Psoas muscle (tissue), 8 donors: ENCODE results near the gene ITGA3. TPM values are rescaled to one million over a fixed set of nuclear protein-coding genes. Genes with fewer than 3 reads are reported as not detected.

Experiments used
- ATAC-seq, 4 donors: fragments of 200-7000 bp; cut with Tn5 transposase; one replicate each; pipeline ENCODE4 v1.9.1; 2020; ENCODE audit warnings: moderate library complexity in 3 of 4, mild to moderate bottlenecking in 2 of 4
- DNase-seq, 2 donors: peaks; one replicate each; pipeline ENCODE4 v3.0.0-alpha.2; 2020
- H3K27ac ChIP-seq: fragments of 200-600 bp; one replicate; pipeline ENCODE4 v1.8.0; 2022
- H3K27me3 ChIP-seq, 3 donors: fragments of 200-600 bp in 1 of 3; one replicate each; pipeline versions ENCODE4 v1.6.1 to v1.8.0; 2013 to 2022; ENCODE audit warnings: low read length in 2 of 3, mild to moderate bottlenecking in 2 of 3, moderate library complexity in 1 of 3; ENCODE audit not compliant: insufficient read depth in 3 of 3
- H3K36me3 ChIP-seq, 2 donors: fragments of 200-600 bp in 1 of 2; one replicate each; pipeline versions ENCODE4 v1.6.1 to v1.8.0; 2013 to 2022; ENCODE audit warnings: low read depth in 1 of 2, mild to moderate bottlenecking in 1 of 2, moderate library complexity in 1 of 2; ENCODE audit not compliant: insufficient read depth in 1 of 2
- H3K4me1 ChIP-seq: fragments of 200-600 bp; one replicate; pipeline ENCODE4 v1.8.0; 2022
- H3K4me3 ChIP-seq: fragments of 200-600 bp; one replicate; pipeline ENCODE4 v1.8.0; 2022; ENCODE audit warnings: mild to moderate bottlenecking
- H3K9me3 ChIP-seq: fragments of 200-600 bp; one replicate; pipeline ENCODE4 v1.8.0; 2022
- WGBS, 3 donors: extraction: QIAGEN DNeasy Blood & Tissue Kit; methylation state at CpG; one replicate each; pipeline versions ENCODE4 v1.1.6 to v1.1.7; 2013; 5-methylcytosine and 5-hydroxymethylcytosine counted together
- intact Hi-C, 2 donors: fragments of 100-400 bp; cut with DNase I; formaldehyde crosslinking; loops; one replicate each; pipeline versions ENCODE4 v1.11.0 to v1.14.2; 2022
- polyA plus RNA-seq, 3 donors: library from polyadenylated mRNA; stranded (reverse); fragments of 200-250 nt; gene quantifications; one replicate each; pipeline ENCODE4 v1.2.3, GENCODE V29; 2013
- total RNA-seq, 4 donors: library from RNA; stranded (reverse); fragmentation: NEBNext Ultra II Directional in 2 of 4; extraction: Animal tissue kit (Norgen Biotek cat#: 25700) in 2 of 4; gene quantifications; one replicate each; pipeline versions ENCODE4 v1.2.1 to v1.2.4, GENCODE V29; 2021 to 2023
- TF ChIP-seq, protein P1 (sequence below): fragments of 200-600 bp; IDR thresholded peaks from one replicate; pipeline ENCODE4 v1.8.0; 2022; ENCODE audit warnings: antibody characterized with exemption
- donor health status: healthy with polysubstance abuse.
- donor health status: DM: no; HTN: no; CAD: no; lungs with moderate emphysema.
- donor health status: Bipolar disorder and iron deficiency.
- donor health status: healthy.
- donor health status: DM: yes; HTN: yes; CAD: no.
- donor health status: DM: no; HTN: no; CAD: no.
- donor health status: DM: no; HTN: no; CAD: no.
- donor health status: DM: yes; HTN: yes; CAD: no.

The ITGA3 gene
- total and polyA plus RNA-seq, 7 donors: 4.9 to 21.9 (median 10.9) TPM

- intact Hi-C loops: no loop called here
Observed at GRCh38 chr17:50048146-50048720, 7.7 kb upstream of the ITGA3 start.

DNA sequence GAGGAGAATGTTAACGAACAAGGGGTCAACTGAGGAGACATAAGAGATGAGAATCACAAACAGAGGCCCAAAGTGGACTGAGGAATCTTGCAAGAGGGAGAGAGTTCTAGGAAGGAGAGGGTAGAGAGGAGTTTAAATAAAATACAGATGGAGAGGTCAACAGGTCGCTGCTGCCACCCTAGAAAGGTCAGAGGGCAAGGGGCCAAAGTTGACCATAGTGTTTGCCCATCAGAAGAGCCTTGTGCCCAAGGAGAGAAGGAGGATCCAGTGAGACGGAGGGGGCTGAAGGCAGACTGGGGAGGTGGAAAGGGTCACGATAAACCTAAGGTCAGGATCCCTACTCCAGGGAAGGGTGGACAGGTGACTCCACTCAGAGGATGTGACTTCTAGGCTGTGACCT, 6.9 kb upstream of the ITGA3 start:
- Histone ChIP-seq H3K27me3 (no peaks in the 10 kb centered on the region), H3K9me3 (no peaks in the 10 kb centered on the region), H3K36me3 (no peaks in the 10 kb centered on the region), H3K4me3 (no peak overlapping the region), H3K27ac (no peak overlapping the region), H3K4me1 (peaks cover 12% of the 10 kb centered on the region)
- intact Hi-C loops: no loop called here
- TF ChIP-seq, protein P1, sequence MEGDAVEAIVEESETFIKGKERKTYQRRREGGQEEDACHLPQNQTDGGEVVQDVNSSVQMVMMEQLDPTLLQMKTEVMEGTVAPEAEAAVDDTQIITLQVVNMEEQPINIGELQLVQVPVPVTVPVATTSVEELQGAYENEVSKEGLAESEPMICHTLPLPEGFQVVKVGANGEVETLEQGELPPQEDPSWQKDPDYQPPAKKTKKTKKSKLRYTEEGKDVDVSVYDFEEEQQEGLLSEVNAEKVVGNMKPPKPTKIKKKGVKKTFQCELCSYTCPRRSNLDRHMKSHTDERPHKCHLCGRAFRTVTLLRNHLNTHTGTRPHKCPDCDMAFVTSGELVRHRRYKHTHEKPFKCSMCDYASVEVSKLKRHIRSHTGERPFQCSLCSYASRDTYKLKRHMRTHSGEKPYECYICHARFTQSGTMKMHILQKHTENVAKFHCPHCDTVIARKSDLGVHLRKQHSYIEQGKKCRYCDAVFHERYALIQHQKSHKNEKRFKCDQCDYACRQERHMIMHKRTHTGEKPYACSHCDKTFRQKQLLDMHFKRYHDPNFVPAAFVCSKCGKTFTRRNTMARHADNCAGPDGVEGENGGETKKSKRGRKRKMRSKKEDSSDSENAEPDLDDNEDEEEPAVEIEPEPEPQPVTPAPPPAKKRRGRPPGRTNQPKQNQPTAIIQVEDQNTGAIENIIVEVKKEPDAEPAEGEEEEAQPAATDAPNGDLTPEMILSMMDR: no peak
- 70 to 77% (median 74%) methylated on average over 4 of the region's 4 CpGs for WGBS, 3 donors
- no peak for ATAC-seq
- peak in 1 of 2 donors; percentile 0 for DNase-seq

More at GRCh38 chr17:50048146-50048720, 7.7 kb upstream of the ITGA3 start:
- no peaks in the 10 kb centered on the region for H3K27me3 ChIP-seq
- 92 to 93% (median 93%) methylated on average over 17 of the region's 17 CpGs for WGBS, 3 donors
- H3K36me3 ChIP-seq: no peaks in the 10 kb centered on the region
- no peak overlapping the region for H3K27ac ChIP-seq
- ATAC-seq (no peak), DNase-seq (peak in 1 of 2 donors; percentile 31)
- H3K4me1 ChIP-seq: peaks cover 18% of the 10 kb centered on the region
- TF ChIP-seq, protein P1: no peak
- H3K4me3 ChIP-seq: no peak overlapping the region
- H3K9me3 ChIP-seq: no peaks in the 10 kb centered on the region

GRCh38 chr17:50049636-50050035, 6.3 kb upstream of the ITGA3 start:
- intact Hi-C loops: no loop called here
- Histone ChIP-seq H3K27ac (no peak overlapping the region), H3K4me1 (peaks cover 8% of the 10 kb centered on the region), H3K4me3 (no peak overlapping the region), H3K27me3 (no peaks in the 10 kb centered on the region), H3K9me3 (no peaks in the 10 kb centered on the region), H3K36me3 (no peaks in the 10 kb centered on the region)
- TF ChIP-seq, protein P1: no peak
- 56 to 76% (median 63%) methylated on average over 3 of the region's 3 CpGs for WGBS, 3 donors
- DNase-seq: peak in 1 of 2 donors; percentile 22
- ATAC-seq: no peak

DNA sequence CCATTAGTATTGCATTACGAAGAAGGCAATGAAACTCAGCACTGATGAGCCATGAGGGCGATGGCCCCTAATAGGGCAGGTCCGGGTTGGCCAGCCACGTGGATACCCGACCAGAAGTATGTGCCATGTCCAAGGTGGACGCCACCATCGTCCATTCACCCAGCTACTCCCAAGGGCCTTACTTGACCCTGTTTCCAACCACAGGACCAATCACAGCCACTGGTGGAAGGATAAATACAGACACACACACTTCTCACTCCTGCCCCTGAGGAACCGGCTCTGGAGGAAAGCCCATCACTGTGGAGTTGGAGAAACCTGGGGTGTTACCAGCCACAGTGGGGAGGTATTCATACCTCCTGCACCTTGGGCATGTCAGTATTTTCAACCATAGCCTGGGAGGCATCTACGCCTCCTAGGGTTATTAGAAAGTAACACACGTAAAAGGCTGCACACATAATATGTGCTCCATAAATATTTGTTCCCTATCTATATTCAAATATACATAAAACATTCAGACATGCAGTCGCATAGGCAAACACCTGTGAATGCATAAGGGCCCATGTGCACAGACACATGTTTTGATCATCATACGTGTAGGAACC, 5.4 kb upstream of the ITGA3 start:
- Histone ChIP-seq H3K4me1 (peaks cover 4% of the 10 kb centered on the region), H3K27me3 (no peaks in the 10 kb centered on the region), H3K27ac (no peak overlapping the region), H3K4me3 (no peak overlapping the region), H3K36me3 (no peaks in the 10 kb centered on the region), H3K9me3 (no peaks in the 10 kb centered on the region)
- DNase-seq: peak in 1 of 2 donors; percentile 40
- intact Hi-C loops: no loop called here
- TF ChIP-seq, protein P1: no peak
- WGBS, 3 donors: 90 to 93% (median 91%) methylated on average over 12 of the region's 12 CpGs
- ATAC-seq: no peak
